Astrocyte (in vitro differentiated cells and primary cell): ENCODE data around the gene C11orf42. TPM values are rescaled to one million over a fixed set of nuclear protein-coding genes. Genes with fewer than 3 reads are reported as not detected.
"Not testable (repeated sequence)": the region's sequence is repeated elsewhere in the genome, so short reads cannot be mapped to it uniquely, and the experiment has no call there.

Experiments used
- DNase-seq: peaks from one replicate; pipeline ENCODE4 v3.0.0-alpha.2; 2010; ENCODE audit warnings: low read depth
- FAIRE-seq: peaks from 2 replicates; lab custom pipeline; 2011; peaks lifted over from hg19 to GRCh38; lab: Jason Lieb, UNC
- H2AFZ ChIP-seq: 2 replicates; pipeline ENCODE4 v1.6.0; 2012; ENCODE audit warnings: low read depth, low read length, inconsistent platforms
- H3K27ac ChIP-seq: 2 replicates; pipeline ENCODE4 v1.5.1; 2011; ENCODE audit warnings: low read depth, low read length, inconsistent platforms
- H3K27me3 ChIP-seq: 2 replicates; pipeline ENCODE4 v1.6.0; 2011; ENCODE audit warnings: low read length, inconsistent platforms; ENCODE audit not compliant: insufficient read depth
- H3K36me3 ChIP-seq: 2 replicates; pipeline ENCODE4 v1.5.1; 2011; ENCODE audit warnings: low read length, inconsistent platforms; ENCODE audit not compliant: insufficient read depth
- H3K4me1 ChIP-seq: 2 replicates; pipeline ENCODE4 v1.5.1; 2011; ENCODE audit warnings: low read length, inconsistent platforms; ENCODE audit not compliant: insufficient read depth
- H3K4me2 ChIP-seq: 2 replicates; pipeline ENCODE4 v1.6.0; 2012; ENCODE audit warnings: low read length, inconsistent platforms
- H3K4me3 ChIP-seq: 2 replicates; pipeline ENCODE4 v1.5.1; 2011; ENCODE audit warnings: low read depth, mild to moderate bottlenecking, low read length, inconsistent platforms; ENCODE audit not compliant: insufficient read depth
- H3K79me2 ChIP-seq: 2 replicates; pipeline ENCODE4 v1.6.0; 2012; ENCODE audit warnings: mild to moderate bottlenecking, low read length, inconsistent platforms; ENCODE audit not compliant: insufficient read depth
- H3K9ac ChIP-seq: 2 replicates; pipeline ENCODE4 v1.6.0; 2012; ENCODE audit warnings: mild to moderate bottlenecking, low read length, inconsistent platforms
- H3K9me3 ChIP-seq: 2 replicates; pipeline ENCODE4 v1.5.1; 2012; ENCODE audit warnings: low read depth, mild to moderate bottlenecking, low read length, inconsistent platforms; ENCODE audit not compliant: insufficient read depth
- H4K20me1 ChIP-seq: 2 replicates; pipeline ENCODE4 v1.6.0; 2012; ENCODE audit warnings: low read length, inconsistent platforms; ENCODE audit not compliant: insufficient read depth
- H3K27ac Mint-ChIP-seq: one replicate; pipeline ENCODE4 v1.8.0; 2021; ENCODE audit warnings: mild to moderate bottlenecking, mixed read lengths; ENCODE audit not compliant: unreplicated experiment
- H3K27me3 Mint-ChIP-seq: one replicate; pipeline ENCODE4 v1.8.0; 2021; ENCODE audit warnings: low read depth, mixed read lengths; ENCODE audit not compliant: unreplicated experiment
- H3K36me3 Mint-ChIP-seq: one replicate; pipeline ENCODE4 v1.8.0; 2021; ENCODE audit warnings: low read depth, mixed read lengths; ENCODE audit not compliant: unreplicated experiment
- H3K4me1 Mint-ChIP-seq: one replicate; pipeline ENCODE4 v1.8.0; 2021; ENCODE audit warnings: low read depth, mixed read lengths; ENCODE audit not compliant: unreplicated experiment
- H3K4me3 Mint-ChIP-seq: one replicate; pipeline ENCODE4 v1.8.0; 2021; ENCODE audit warnings: mild to moderate bottlenecking, moderate library complexity, mixed read lengths; ENCODE audit not compliant: unreplicated experiment
- H3K9me3 Mint-ChIP-seq: one replicate; pipeline ENCODE4 v1.8.0; 2021; ENCODE audit warnings: mild to moderate bottlenecking, mixed read lengths; ENCODE audit not compliant: unreplicated experiment
- EZH2 ChIP-seq: IDR thresholded peaks from 2 replicates; pipeline ENCODE4 v1.6.1; 2012; ENCODE audit warnings: mild to moderate bottlenecking, low read length, inconsistent platforms; ENCODE audit not compliant: insufficient read depth
- total RNA-seq: library from RNA; stranded (reverse); gene quantifications from 2 replicates; pipeline ENCODE4 v1.2.1, GENCODE V29; 2021
- TF ChIP-seq, protein P1 (sequence below): IDR thresholded peaks from 2 replicates; pipeline ENCODE4 v1.5.1; 2011; ENCODE audit warnings: low read depth, mild to moderate bottlenecking, inconsistent platforms, low read length, moderate library complexity; ENCODE audit not compliant: insufficient read depth

Gene C11orf42
- total RNA-seq, 1 donor from 2014 or later: not detected

- TF ChIP-seq EZH2: no peak
- TF ChIP-seq, protein P1, sequence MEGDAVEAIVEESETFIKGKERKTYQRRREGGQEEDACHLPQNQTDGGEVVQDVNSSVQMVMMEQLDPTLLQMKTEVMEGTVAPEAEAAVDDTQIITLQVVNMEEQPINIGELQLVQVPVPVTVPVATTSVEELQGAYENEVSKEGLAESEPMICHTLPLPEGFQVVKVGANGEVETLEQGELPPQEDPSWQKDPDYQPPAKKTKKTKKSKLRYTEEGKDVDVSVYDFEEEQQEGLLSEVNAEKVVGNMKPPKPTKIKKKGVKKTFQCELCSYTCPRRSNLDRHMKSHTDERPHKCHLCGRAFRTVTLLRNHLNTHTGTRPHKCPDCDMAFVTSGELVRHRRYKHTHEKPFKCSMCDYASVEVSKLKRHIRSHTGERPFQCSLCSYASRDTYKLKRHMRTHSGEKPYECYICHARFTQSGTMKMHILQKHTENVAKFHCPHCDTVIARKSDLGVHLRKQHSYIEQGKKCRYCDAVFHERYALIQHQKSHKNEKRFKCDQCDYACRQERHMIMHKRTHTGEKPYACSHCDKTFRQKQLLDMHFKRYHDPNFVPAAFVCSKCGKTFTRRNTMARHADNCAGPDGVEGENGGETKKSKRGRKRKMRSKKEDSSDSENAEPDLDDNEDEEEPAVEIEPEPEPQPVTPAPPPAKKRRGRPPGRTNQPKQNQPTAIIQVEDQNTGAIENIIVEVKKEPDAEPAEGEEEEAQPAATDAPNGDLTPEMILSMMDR: no peak
- H3K36me3 ChIP-seq: no peaks in the 10 kb centered on the region
- no peak overlapping the region for H3K4me3 ChIP-seq
- no peak overlapping the region for H3K9ac ChIP-seq
- H3K27ac ChIP-seq: no peak overlapping the region
- no peaks in the 10 kb centered on the region for H4K20me1 ChIP-seq
- no peak for FAIRE-seq
- no peak overlapping the region for H3K4me2 ChIP-seq
- no peaks in the 10 kb centered on the region for H3K27me3 ChIP-seq
- no peak overlapping the region for H2AFZ ChIP-seq
- H3K36me3 Mint-ChIP-seq: peaks cover 2% of the 10 kb centered on the region
- H3K9me3 ChIP-seq: no peaks in the 10 kb centered on the region
- peaks cover 3% of the 10 kb centered on the region for H3K9me3 Mint-ChIP-seq
- H3K27ac Mint-ChIP-seq: no peak overlapping the region
- H3K4me1 ChIP-seq: no peaks in the 10 kb centered on the region
- no peak for DNase-seq
- H3K27me3 Mint-ChIP-seq: peaks cover 17% of the 10 kb centered on the region
- H3K4me1 Mint-ChIP-seq: no peaks in the 10 kb centered on the region
- H3K4me3 Mint-ChIP-seq: no peak overlapping the region
- no peaks in the 10 kb centered on the region for H3K79me2 ChIP-seq
Measured at GRCh38 chr11:6241316-6241715, 36.0 kb downstream of the C11orf42 start.

DNA sequence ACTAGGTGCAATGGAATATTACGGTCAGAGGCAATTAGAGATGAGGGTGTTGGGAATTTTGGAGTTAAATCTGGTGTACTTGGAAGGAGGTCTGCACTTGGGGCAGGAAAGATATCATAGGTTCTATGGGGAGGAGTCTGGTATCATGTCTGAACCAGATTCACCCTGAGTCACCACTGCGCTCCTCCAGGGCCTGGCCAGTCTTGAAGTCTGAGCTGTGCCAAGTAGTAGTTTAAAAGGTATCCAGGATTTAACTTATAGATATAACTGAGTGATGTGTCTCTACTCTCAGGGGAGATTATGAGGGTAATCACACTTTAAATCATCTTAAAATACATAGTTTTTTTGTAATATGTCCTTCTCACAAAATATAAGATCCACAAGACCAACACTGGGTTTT lies 40.2 kb downstream of the C11orf42 start:
- H3K9me3 ChIP-seq: no peaks in the 10 kb centered on the region
- H3K27me3 Mint-ChIP-seq: peaks cover 19% of the 10 kb centered on the region
- no peaks in the 10 kb centered on the region for H3K36me3 Mint-ChIP-seq
- no peaks in the 10 kb centered on the region for H4K20me1 ChIP-seq
- no peak overlapping the region for H3K9ac ChIP-seq
- H3K27me3 ChIP-seq: peaks cover 2% of the 10 kb centered on the region
- H3K36me3 ChIP-seq: no peaks in the 10 kb centered on the region
- H3K79me2 ChIP-seq: no peaks in the 10 kb centered on the region
- H3K4me3 ChIP-seq: no peak overlapping the region
- no peak for DNase-seq
- no peak overlapping the region for H3K4me3 Mint-ChIP-seq
- no peak for TF ChIP-seq EZH2
- TF ChIP-seq, protein P1: no peak
- no peak for FAIRE-seq
- no peak overlapping the region for H3K27ac Mint-ChIP-seq
- no peak overlapping the region for H3K27ac ChIP-seq
- H2AFZ ChIP-seq: no peak overlapping the region
- no peaks in the 10 kb centered on the region for H3K4me1 ChIP-seq
- no peaks in the 10 kb centered on the region for H3K4me1 Mint-ChIP-seq
- H3K9me3 Mint-ChIP-seq: no peaks in the 10 kb centered on the region
- H3K4me2 ChIP-seq: no peak overlapping the region

DNA sequence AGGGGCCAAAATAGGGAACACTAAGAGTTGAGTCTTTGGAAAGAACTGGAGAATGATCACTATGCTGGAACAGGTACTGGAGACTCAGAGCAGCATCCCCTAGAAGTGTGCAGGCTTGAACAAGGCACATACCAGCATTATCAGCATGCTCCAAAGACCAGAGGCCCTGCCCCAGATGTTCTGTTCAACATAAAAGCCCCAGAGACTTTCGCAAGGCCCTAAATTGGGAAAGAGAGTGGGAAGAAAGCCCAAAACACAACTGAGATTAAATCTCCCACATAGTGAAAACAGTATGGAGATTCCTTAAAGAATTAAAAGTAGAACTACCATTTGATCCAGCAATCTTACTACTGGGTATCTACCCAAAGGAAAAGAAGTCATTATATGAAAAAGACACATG lies 42.9 kb downstream of the C11orf42 start:
- H3K9ac ChIP-seq: no peak overlapping the region
- no peaks in the 10 kb centered on the region for H3K4me1 ChIP-seq
- no peaks in the 10 kb centered on the region for H3K36me3 Mint-ChIP-seq
- no peak overlapping the region for H3K4me2 ChIP-seq
- H3K79me2 ChIP-seq: no peaks in the 10 kb centered on the region
- no peak overlapping the region for H3K4me3 Mint-ChIP-seq
- peaks cover 2% of the 10 kb centered on the region for H3K27me3 ChIP-seq
- no peak overlapping the region for H2AFZ ChIP-seq
- H3K27ac ChIP-seq: no peak overlapping the region
- DNase-seq: no peak
- H3K4me3 ChIP-seq: no peak overlapping the region
- TF ChIP-seq EZH2: no peak
- TF ChIP-seq, protein P1: no peak
- no peak for FAIRE-seq
- peaks cover 9% of the 10 kb centered on the region for H3K4me1 Mint-ChIP-seq
- H3K36me3 ChIP-seq: no peaks in the 10 kb centered on the region
- H4K20me1 ChIP-seq: no peaks in the 10 kb centered on the region
- no peak overlapping the region for H3K27ac Mint-ChIP-seq
- peaks cover 13% of the 10 kb centered on the region for H3K27me3 Mint-ChIP-seq
- no peaks in the 10 kb centered on the region for H3K9me3 Mint-ChIP-seq
- H3K9me3 ChIP-seq: no peaks in the 10 kb centered on the region

DNA sequence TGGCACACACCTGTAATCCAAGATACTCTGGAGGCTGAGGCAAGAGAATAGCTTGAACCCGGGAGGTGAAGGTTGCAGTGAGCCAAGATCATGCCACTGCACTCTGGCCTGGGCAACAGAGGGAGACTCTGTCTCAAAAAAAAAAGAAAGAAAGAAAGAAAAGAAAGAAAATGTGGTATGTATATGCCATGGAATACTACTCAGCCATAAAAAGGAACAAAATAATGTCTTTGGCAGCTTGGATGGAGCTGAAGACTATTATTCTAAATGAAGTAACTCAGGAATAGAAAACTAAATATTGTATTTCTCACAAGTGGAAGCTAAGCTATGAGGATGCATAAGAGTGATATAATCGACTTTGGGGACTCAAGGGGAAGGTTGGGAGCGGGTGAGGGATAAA lies 43.5 kb downstream of the C11orf42 start:
- not testable (repeated sequence) for H3K27ac ChIP-seq, H4K20me1 ChIP-seq, H3K27ac Mint-ChIP-seq, H3K9me3 ChIP-seq, H3K79me2 ChIP-seq, H3K9ac ChIP-seq, H3K4me1 Mint-ChIP-seq, H2AFZ ChIP-seq, H3K27me3 ChIP-seq, H3K36me3 Mint-ChIP-seq, H3K4me1 ChIP-seq, FAIRE-seq, H3K9me3 Mint-ChIP-seq, H3K36me3 ChIP-seq, H3K4me3 Mint-ChIP-seq, H3K27me3 Mint-ChIP-seq, DNase-seq, H3K4me2 ChIP-seq, H3K4me3 ChIP-seq
